Tongue (tissue), 3 donors: ENCODE results near the gene C1QB. TPM values are rescaled to one million over a fixed set of nuclear protein-coding genes. Genes with fewer than 3 reads are reported as not detected.
"Not testable (repeated sequence)": the region's sequence is repeated elsewhere in the genome, so short reads cannot be mapped to it uniquely, and the experiment has no call there.

Experiments
- DNase-seq: peaks from one replicate; pipeline ENCODE4 v3.0.0-alpha.2; 2015
- small RNA-seq: library from RNA; depleted of rRNA; stranded (forward); fragments of <200 nt; gene quantifications from one replicate; pipeline ENCODE3, GENCODE V24; 2014; ENCODE audit warnings: low replicate concordance
- total RNA-seq: library from RNA; depleted of rRNA; stranded (reverse); fragments of >200 nt; gene quantifications from one replicate; pipeline ENCODE4 v1.2.3, GENCODE V29; 2014

Gene C1QB
- total RNA-seq, 1 donor from 2014 or later: 18.5 TPM

DNA sequence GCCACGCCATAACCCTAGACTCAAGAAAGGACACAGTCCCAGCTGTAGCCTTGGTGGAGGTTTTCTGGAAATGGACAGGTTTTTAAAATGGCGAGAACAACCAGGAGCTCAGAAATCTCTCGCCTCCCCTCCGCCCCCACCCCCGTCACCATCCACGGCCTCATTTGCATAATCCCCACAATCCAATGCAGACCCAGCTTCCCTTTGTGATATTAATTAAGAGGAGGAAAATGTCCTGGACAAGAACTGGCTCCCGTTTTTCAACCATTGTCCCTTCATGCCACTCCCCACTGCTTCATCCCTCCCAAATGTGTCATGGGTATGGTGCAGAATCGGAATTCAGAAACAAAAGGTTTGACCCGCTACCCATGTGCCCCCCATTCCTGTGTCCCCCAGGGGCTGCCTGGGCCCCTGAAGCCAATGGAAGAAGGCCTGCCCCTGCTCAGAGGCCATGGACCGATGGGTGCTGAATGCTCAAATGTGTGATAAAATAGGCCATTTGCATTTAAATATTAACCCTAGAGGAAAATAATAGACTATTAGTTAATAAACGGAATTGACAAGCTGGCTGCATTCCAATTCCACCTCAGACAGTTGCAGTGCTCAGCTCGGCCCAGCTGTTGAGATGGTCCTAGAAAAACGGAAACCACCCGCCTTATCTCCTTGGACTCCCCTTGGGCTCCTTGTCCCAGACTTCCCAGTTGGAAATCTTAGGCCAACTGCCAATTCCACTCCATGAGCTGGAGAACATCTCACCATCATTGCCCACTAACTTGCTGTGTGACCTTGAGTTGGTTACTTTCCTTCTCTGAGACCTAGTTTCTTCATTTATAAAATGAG, 46.9 kb downstream of the C1QB start:
- DNase-seq: no peak

DNA sequence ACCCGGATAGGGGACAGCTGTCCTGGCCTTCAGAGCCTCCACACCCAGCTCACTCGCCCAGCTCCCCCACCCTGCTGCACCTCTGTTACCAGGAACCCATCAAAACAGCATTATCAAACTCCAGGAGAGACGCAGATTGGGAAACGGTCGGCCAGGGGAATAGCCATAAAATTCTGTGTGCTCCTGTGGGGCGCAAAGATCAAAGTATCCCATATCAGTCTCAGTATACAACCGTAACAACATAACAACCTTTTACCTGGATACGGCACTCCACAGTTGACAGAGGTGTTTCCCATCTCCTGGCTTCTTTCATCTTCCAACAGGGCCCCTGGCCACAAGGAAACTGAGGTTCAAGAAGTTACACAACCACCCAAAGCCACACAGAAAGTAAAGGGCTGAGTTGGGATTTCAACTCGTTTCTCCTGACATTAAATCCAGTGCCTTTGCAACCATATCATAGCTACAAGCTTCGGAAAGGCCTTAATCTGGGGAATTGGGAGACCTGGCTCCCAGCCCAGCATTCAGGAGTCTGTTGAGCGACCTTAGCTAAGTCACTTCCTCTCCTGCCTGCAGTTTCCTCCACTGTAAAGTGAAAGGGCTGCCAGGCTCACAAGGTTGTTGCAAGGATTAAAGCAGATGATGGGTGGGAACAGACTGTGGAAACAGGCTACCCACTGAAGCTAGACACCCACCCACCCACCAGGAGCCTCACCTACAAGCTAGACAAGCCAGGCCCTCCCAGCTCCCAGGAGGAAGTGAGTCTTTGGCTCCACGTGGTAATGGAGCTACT, 49.5 kb downstream of the C1QB start:
- DNase-seq: no peak

DNA sequence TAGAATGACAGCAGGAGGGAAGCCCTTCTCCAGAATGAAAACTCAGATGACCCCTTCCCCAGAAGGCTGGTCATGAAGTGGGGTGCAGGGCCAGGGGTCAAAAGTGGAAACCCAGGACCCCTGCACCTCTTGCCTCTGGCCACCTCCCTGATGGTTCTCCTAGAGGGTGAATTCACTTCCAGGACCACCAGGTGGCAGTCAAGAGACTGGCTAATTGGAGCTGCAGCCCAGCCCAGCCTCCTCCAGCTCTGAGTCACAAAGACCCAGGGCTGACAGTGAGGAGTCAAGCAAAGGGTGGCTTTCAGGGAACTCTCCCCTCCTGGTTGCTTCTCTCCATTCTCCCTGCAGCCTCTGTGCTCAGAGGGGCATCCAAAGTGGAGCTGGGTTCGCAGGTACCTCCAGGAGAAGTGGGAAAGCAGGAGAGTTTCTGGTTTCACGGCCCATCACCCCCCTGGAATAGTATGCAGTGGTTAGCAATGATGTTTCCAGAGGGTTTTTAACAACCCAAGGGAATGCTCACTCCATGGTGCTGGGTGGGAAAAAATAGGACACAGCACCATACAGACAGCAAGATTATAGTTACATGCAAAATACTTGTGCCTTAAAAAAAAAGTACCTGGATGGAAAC, 51.5 kb downstream of the C1QB start:
- peak; percentile 92 for DNase-seq

DNA sequence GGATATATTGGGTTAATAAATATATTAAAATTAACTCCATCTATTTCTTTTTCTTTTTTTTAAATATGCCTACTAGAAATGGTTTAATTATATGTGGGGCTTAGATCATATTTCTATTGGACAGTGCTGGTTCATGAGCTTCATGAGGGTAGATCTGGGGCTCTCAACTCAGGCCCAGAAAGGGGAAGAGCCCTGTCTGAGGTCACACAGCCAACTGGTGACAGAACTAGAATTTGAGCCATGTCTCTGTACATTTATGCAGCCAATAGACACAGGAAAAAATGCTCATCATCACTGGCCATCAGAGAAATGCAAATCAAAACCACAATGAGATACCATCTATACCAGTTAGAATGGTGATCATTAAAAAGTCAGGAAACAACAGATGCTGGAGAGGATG, 52.5 kb downstream of the C1QB start:
- DNase-seq: no peak

DNA sequence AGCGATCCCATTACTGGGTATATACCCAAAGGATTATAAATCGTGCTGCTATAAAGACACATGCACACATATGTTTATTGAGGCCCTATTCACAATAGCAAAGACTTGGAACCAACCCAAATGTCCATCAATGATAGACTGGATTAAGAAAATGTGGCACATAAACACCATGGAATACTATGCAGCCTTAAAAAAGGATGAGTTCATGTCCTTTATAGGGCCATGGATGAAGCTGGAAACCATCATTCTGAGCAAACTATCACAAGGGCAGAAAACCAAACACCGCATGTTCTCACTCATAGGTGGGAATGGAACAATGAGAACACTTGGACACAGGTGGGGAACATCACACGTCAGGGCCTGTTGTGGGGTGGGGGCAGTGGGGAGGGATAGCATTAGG, 53.1 kb downstream of the C1QB start:
- not testable (repeated sequence) for DNase-seq

DNA sequence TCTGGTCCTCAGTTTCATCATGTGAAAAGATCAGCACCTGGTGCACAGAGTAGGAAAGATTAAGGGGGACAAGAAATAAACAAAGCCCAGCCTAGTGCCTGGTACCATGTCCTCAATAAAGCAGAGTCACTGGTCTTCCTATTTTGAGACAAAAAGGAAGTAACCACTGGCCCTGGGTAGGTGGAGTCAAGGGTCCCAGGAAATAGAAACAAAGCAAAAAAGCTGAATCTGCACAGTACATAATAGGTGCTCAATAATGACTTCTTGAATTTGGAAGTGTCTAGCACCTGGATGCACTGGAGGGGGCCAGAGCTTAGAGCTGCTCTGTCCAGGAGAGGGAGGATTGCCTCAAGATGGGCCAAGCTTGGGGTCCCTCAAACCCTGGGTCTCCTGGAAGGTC, 55.7 kb downstream of the C1QB start:
- no peak for DNase-seq

DNA sequence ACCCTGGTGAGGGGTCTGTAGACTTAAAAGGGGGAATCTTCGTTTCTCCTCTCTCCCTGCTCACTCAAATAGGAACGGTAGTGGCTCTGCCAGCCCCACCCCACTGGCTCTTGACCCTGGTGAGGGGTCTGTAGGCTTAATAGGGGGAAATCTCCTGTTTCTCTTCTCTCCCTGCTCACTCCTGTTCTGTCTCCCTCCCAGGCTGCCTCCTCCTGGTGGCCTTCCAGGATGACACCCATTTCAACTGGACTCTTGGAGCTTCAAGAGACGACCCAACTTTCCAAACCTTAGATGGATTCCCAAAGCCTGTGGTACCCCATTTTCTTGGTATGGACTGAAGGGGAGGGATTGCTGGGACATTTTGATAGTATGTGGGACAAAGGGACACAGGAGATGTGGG, 56.2 kb downstream of the C1QB start:
- DNase-seq: no peak

DNA sequence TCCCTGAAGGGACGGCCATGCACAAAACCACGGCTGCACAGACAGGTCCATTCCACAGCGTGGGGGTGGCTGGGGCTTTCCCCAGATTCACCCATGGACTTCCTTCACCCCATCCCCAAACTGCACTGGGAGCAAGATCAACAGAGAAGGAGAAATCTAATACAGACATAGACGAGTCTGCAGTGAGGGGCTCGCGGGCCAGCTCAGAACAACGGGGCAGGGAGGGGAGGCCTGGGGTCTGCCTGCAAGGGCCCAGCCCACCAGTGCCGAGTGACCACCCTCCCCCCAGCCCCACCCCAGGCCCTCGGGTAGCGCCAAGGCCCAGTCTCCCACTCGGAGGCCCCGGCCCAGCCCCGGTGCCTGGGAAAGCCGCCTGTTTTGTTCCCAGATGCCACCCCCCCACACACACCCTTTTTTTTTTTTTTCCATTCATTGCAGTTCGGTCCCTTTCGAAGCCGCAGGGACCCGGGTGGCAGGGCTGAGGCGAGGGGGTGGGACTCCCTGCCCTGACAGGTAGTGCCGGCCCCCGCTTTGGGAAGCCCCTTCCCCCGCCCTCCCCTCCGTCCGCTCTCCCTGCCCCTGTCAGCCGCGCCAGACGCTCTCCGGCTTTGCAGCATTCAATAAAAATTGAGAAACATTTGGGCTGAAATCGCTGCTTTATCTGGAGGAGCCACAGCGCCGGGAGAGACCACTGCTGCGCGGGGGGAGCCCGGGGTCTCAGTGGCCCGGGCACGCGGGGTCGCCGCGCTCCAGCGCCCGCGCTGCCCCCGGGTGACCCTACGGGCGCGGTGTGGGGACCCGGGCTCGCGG, 57.1 kb downstream of the C1QB start:
- peak; percentile 82 for DNase-seq

DNA sequence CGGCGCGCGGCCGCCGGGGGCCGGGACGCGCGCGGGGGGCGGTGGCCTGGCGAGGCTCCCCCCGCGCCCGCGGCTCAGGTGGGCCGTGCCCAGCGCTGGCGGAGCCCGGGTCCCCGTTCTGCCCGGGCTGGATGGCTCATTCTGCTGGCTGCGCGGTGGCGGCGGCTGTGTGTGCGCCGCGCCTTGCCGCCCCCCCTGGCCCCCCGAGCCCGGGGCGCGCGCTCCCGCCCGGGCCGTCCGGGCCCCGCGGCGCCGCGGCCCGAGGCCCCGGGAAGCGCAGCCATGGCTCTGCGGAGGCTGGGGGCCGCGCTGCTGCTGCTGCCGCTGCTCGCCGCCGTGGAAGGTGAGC, 57.6 kb downstream of the C1QB start, which contains the start of gene EPHB2:
TSS of gene EPHB2 (plus strand) at position 139 of the 349 bp plus-strand sequence. CDS start at position 283, 144 bp downstream.
- DNase-seq: peak; percentile 59

DNA sequence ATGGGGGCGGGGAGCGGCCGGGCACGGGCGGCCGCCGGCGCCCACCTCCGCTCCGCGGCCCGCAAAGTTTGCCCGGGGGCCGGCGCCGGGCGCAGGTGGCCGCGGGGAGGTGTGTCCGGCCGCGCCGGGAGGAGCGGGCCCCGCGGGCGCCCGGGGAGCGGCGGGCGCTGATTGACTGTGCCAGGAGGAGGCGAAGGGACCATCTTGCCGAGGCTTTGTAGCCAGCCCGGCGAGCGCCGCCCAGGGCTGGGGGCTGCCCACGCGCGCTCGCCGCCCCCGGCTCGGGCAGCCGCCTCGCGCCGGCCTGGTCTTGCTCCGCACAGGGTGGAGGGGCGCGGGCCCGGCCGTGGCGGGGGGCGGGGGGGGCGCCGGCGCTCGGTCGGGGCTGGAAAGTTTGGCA, 58.0 kb downstream of the C1QB start:
- no peak for DNase-seq

Small RNAs within 50 kb of the gene (small RNA-seq; reads per million reads assigned to genes)
- not detected for gene MIR6127

Other genes starting within 250 kb of the C1QB start
- 12.9 TPM for gene ZBTB40, start 201.4 kb upstream of the C1QB start, total RNA-seq
- not detected for gene EPHA8, start 89.7 kb upstream of the C1QB start, total RNA-seq
- 15.8 TPM for gene C1QA, start 16.6 kb upstream of the C1QB start, total RNA-seq
- gene C1QC, start 9.6 kb upstream of the C1QB start, total RNA-seq: 20.5 TPM
- 21.4 TPM for gene EPHB2, start 57.6 kb downstream of the C1QB start, total RNA-seq